ENCODE results near the gene UBE2Q2. TPM values are rescaled to one million over a fixed set of nuclear protein-coding genes. Genes with fewer than 3 reads are reported as not detected.

The UBE2Q2 gene
- total and polyA plus RNA-seq, 4 donors: 15.5 to 35.9 (median 21.1) TPM

- Histone ChIP-seq H3K4me3 (no peak overlapping the region), H3K36me3 (ENCODE audit: control insufficient read depth in 4 of 4, insufficient read depth in 4 of 4, low read length in 4 of 4) (peaks cover 8 to 22% (median 14%) of the 10 kb centered on the region in 4 donors), H3K27ac (ENCODE audit: low read depth in 1 of 2, low read length in 1 of 2) (no peak overlapping the region), H3K4me1 (ENCODE audit: control insufficient read depth in 5 of 5, insufficient read depth in 5 of 5, low read length in 5 of 5) (no peaks in the 10 kb centered on the region), H3K9ac (ENCODE audit: insufficient read depth in 1 of 2, low read length in 2 of 2) (no peak overlapping the region), H3K9me3 (ENCODE audit: control insufficient read depth in 4 of 4, insufficient read depth in 3 of 4, low read length in 3 of 4) (no peaks in the 10 kb centered on the region), H3K27me3 (ENCODE audit: control insufficient read depth in 3 of 3, insufficient read depth in 3 of 3, low read length in 2 of 3) (no peaks in the 10 kb centered on the region)
- no peak for DNase-seq
- no peak for ATAC-seq (ENCODE audit: insufficient read depth, low FRiP score)
- TF ChIP-seq CTCF (IDR thresholded peaks at IDR 0.05; ENCODE audit: control extremely low read depth, extremely low read depth): no peak
- 91 to 92% methylated on average over 4 of the region's 4 CpGs for WGBS, 2 donors
Observed at GRCh38 chr15:75872403-75872990, 29.2 kb downstream of the UBE2Q2 start.

GRCh38 chr15:75884041-75884440 lies 40.8 kb downstream of the UBE2Q2 start:
- ATAC-seq (ENCODE audit: insufficient read depth, low FRiP score) (no peak), DNase-seq (no peak)
- no peak overlapping the region for H3K27ac ChIP-seq (ENCODE audit: low read depth in 1 of 2, low read length in 1 of 2)
- 59 to 78% methylated on average over 1 of the region's 1 CpG for WGBS, 2 donors
- peaks cover 0 to 10% (median 6%) of the 10 kb centered on the region in 4 donors for H3K36me3 ChIP-seq (ENCODE audit: control insufficient read depth in 4 of 4, insufficient read depth in 4 of 4, low read length in 4 of 4)
- no peak overlapping the region for H3K9ac ChIP-seq (ENCODE audit: insufficient read depth in 1 of 2, low read length in 2 of 2)
- H3K27me3 ChIP-seq (ENCODE audit: control insufficient read depth in 3 of 3, insufficient read depth in 3 of 3, low read length in 2 of 3): no peaks in the 10 kb centered on the region
- peaks cover 0 to 3% (median 0%) of the 10 kb centered on the region in 5 donors for H3K4me1 ChIP-seq (ENCODE audit: control insufficient read depth in 5 of 5, insufficient read depth in 5 of 5, low read length in 5 of 5)
- no peak overlapping the region for H3K4me3 ChIP-seq
- TF ChIP-seq CTCF (IDR thresholded peaks at IDR 0.05; ENCODE audit: control extremely low read depth, extremely low read depth): no peak
- no peaks in the 10 kb centered on the region for H3K9me3 ChIP-seq (ENCODE audit: control insufficient read depth in 4 of 4, insufficient read depth in 3 of 4, low read length in 3 of 4)

- TF ChIP-seq CTCF (IDR thresholded peaks at IDR 0.05; ENCODE audit: control extremely low read depth, extremely low read depth): no peak
- peaks cover 0 to 3% (median 1%) of the 10 kb centered on the region in 5 donors for H3K4me1 ChIP-seq (ENCODE audit: control insufficient read depth in 5 of 5, insufficient read depth in 5 of 5, low read length in 5 of 5)
- no peak overlapping the region for H3K4me3 ChIP-seq
- no peaks in the 10 kb centered on the region for H3K27me3 ChIP-seq (ENCODE audit: control insufficient read depth in 3 of 3, insufficient read depth in 3 of 3, low read length in 2 of 3)
- DNase-seq (no peak), ATAC-seq (ENCODE audit: insufficient read depth, low FRiP score) (no peak)
- H3K9ac ChIP-seq (ENCODE audit: insufficient read depth in 1 of 2, low read length in 2 of 2): no peak overlapping the region
- H3K27ac ChIP-seq (ENCODE audit: low read depth in 1 of 2, low read length in 1 of 2): no peak overlapping the region
- H3K9me3 ChIP-seq (ENCODE audit: control insufficient read depth in 4 of 4, insufficient read depth in 3 of 4, low read length in 3 of 4): no peaks in the 10 kb centered on the region
- 86 to 94% methylated on average over 1 of the region's 1 CpG for WGBS, 2 donors
- H3K36me3 ChIP-seq (ENCODE audit: control insufficient read depth in 4 of 4, insufficient read depth in 4 of 4, low read length in 4 of 4): peaks cover 0 to 13% (median 1%) of the 10 kb centered on the region in 4 donors
Observed at GRCh38 chr15:75887178-75887577, 43.9 kb downstream of the UBE2Q2 start.

- Histone ChIP-seq H3K27ac (ENCODE audit: low read depth in 1 of 2, low read length in 1 of 2) (no peak overlapping the region), H3K9me3 (ENCODE audit: control insufficient read depth in 4 of 4, insufficient read depth in 3 of 4, low read length in 3 of 4) (no peaks in the 10 kb centered on the region), H3K27me3 (ENCODE audit: control insufficient read depth in 3 of 3, insufficient read depth in 3 of 3, low read length in 2 of 3) (no peaks in the 10 kb centered on the region), H3K4me1 (ENCODE audit: control insufficient read depth in 5 of 5, insufficient read depth in 5 of 5, low read length in 5 of 5) (peaks cover 0 to 3% (median 0%) of the 10 kb centered on the region in 5 donors), H3K4me3 (no peak overlapping the region), H3K36me3 (ENCODE audit: control insufficient read depth in 4 of 4, insufficient read depth in 4 of 4, low read length in 4 of 4) (peaks cover 0 to 21% (median 1%) of the 10 kb centered on the region in 4 donors), H3K9ac (ENCODE audit: insufficient read depth in 1 of 2, low read length in 2 of 2) (no peak overlapping the region)
- ATAC-seq (ENCODE audit: insufficient read depth, low FRiP score) (no peak), DNase-seq (no peak)
- no peak for TF ChIP-seq CTCF (IDR thresholded peaks at IDR 0.05; ENCODE audit: control extremely low read depth, extremely low read depth)
Observed at GRCh38 chr15:75891895-75892294, 48.6 kb downstream of the UBE2Q2 start.

Measured in lung (tissue), 12 donors.